PC-9 (cell line): Measurements from ENCODE around the gene ELF3. TPM values are rescaled to one million over a fixed set of nuclear protein-coding genes. Genes with fewer than 3 reads are reported as not detected.
A peak's percentile ranks its signal among the peaks of the same experiment; 100 is the strongest.

Experiments
- BruUV-seq: library from RNA; stranded (reverse); fragments of 400-500 nt; replicated peaks from 2 replicates; lab custom pipeline; 2021; lab: Mats Ljungman, UMichigan
- CTCF ChIA-PET: fragments of 300-600 bp; sonication (Branson Sonifier 250); formaldehyde crosslinking; loops from one replicate; lab custom pipeline; 2022; ENCODE audit warnings: antibody characterized with exemption; lab: Charles Lee
- POLR2A ChIA-PET: fragments of 300-600 bp; sonication (Branson Sonifier 250); formaldehyde crosslinking; loops from one replicate; lab custom pipeline; 2022; ENCODE audit warnings: antibody characterized with exemption; ENCODE audit not compliant: unreplicated experiment; lab: Charles Lee
- DNase-seq, 2 experiments: peaks; one replicate each; pipeline versions ENCODE4 v3.0.0 to v3.0.0-alpha.2; 2015 to 2022; ENCODE audit warnings: mixed read lengths in 1 of 2
- H2AFZ ChIP-seq: fragments of 200-600 bp; sonication (generic); 2 replicates; pipeline ENCODE4 v1.8.1; 2017; ENCODE audit warnings: antibody characterized with exemption
- H3F3A ChIP-seq: fragments of 200-600 bp; sonication (generic); 2 replicates; pipeline ENCODE4 v1.8.1; 2017; ENCODE audit warnings: antibody characterized with exemption, mild to moderate bottlenecking, low read depth; ENCODE audit not compliant: insufficient read depth
- H3K27ac ChIP-seq: fragments of 200-600 bp; sonication (generic); 2 replicates; pipeline ENCODE4 v1.6.1; 2016; ENCODE audit warnings: mixed run types
- H3K27me3 ChIP-seq: fragments of 200-600 bp; sonication (generic); 2 replicates; pipeline ENCODE4 v1.6.1; 2016; ENCODE audit warnings: low read depth, mixed run types; ENCODE audit not compliant: insufficient read depth
- H3K36me3 ChIP-seq: fragments of 200-600 bp; sonication (generic); 2 replicates; pipeline ENCODE4 v1.6.1; 2016; ENCODE audit warnings: low read depth, mixed run types
- H3K4me1 ChIP-seq: fragments of 200-600 bp; sonication (generic); replicated peaks from 2 replicates; pipeline ENCODE4 v1.6.1; 2016; ENCODE audit warnings: mixed run types; ENCODE audit not compliant: insufficient read depth
- H3K4me2 ChIP-seq: fragments of 200-600 bp; sonication (generic); 2 replicates; pipeline ENCODE4 v1.6.1; 2017; ENCODE audit warnings: mixed run types
- H3K4me3 ChIP-seq: fragments of 200-600 bp; sonication (generic); 2 replicates; pipeline ENCODE4 v1.6.1; 2016; ENCODE audit warnings: mixed run types
- H3K79me2 ChIP-seq: fragments of 200-600 bp; sonication (generic); 2 replicates; pipeline ENCODE4 v1.6.1; 2017; ENCODE audit warnings: low read depth, mixed run types
- H3K9me2 ChIP-seq: fragments of 200-600 bp; sonication (generic); 2 replicates; pipeline ENCODE4 v1.8.1; 2017; ENCODE audit warnings: mild to moderate bottlenecking; ENCODE audit not compliant: insufficient read depth
- H3K9me3 ChIP-seq: fragments of 200-600 bp; sonication (generic); 2 replicates; pipeline ENCODE4 v1.8.1; 2016; ENCODE audit warnings: low read depth; ENCODE audit not compliant: insufficient read depth
- H4K20me1 ChIP-seq: fragments of 200-600 bp; sonication (generic); 2 replicates; pipeline ENCODE4 v1.8.1; 2017; ENCODE audit not compliant: insufficient read depth
- EZH2 ChIP-seq: fragments of 200-600 bp; sonication (generic); IDR thresholded peaks from 2 replicates; pipeline ENCODE4 v1.8.0; 2017; ENCODE audit warnings: antibody characterized with exemption, low read depth
- intact Hi-C: fragments of 100-400 bp; cut with micrococcal nuclease; formaldehyde crosslinking; loops from one replicate; pipeline ENCODE4 v1.10.0; 2022; ENCODE audit not compliant: unreplicated experiment
- total RNA-seq: library from RNA; stranded (reverse); gene quantifications from 2 replicates; pipeline ENCODE4 v1.2.3, GENCODE V29; 2021
- TF ChIP-seq, protein P1 (sequence below): fragments of 200-600 bp; sonication (generic); conservative IDR thresholded peaks from 2 replicates; pipeline ENCODE4 v1.6.1; 2017; ENCODE audit warnings: mixed run types, antibody characterized with exemption, mild to moderate bottlenecking, moderate library complexity

ELF3 gene
- total RNA-seq, 1 experiment from 2014 or later, result 295 TPM

DNA sequence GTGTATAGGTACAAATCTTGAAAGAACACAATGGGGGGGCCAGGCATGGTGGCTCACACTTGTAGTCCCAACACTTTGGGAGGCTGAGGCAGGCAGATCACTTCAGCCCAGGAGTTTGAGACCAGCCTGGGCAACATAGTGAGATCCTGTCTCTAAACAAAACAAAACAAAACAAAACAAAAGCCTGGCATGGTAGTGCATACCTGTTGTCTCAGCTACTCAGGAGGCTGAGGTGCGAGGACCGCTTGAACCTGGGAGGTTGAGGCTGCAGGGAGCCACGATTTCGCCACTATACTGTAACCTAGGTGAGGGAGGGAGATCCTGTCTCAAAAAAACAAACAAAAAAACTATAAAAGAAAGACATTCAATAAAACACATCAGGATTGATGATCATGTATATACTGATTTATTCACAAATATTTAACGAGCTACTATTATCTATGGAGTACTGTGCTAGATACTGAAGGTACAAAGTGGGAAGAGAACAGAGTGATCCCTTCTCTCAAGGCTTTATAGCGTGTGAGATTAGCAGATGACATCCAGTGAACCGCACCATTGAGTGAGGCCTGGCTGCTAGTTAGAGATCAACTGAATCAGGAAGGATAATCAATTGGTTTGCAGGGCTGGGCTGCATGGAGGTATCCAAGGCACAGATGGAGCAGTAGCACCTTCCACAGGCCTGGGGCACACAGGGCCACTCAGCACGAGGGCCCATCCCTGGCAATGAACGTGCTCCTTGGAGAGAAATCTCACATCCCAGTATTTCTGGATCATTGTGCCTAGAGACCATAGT, 26.4 kb downstream of the ELF3 start:
- H3K9me3 ChIP-seq, result no peaks in the 10 kb centered on the region
- ChIA-PET CTCF (no interaction called here), POLR2A (interaction anchor here (0.6 to 0.7 kb wide), 2 partner anchors 19 to 69 kb away, joined by 3 to 4 read pairs; no protein-coding TSS in a partner anchor)
- H3K9me2 ChIP-seq, result no peaks in the 10 kb centered on the region
- H3K79me2 ChIP-seq, result no peaks in the 10 kb centered on the region
- H2AFZ ChIP-seq, result no peak overlapping the region
- H3K27me3 ChIP-seq, result no peaks in the 10 kb centered on the region
- TF ChIP-seq EZH2, result no peak
- TF ChIP-seq, protein P1, sequence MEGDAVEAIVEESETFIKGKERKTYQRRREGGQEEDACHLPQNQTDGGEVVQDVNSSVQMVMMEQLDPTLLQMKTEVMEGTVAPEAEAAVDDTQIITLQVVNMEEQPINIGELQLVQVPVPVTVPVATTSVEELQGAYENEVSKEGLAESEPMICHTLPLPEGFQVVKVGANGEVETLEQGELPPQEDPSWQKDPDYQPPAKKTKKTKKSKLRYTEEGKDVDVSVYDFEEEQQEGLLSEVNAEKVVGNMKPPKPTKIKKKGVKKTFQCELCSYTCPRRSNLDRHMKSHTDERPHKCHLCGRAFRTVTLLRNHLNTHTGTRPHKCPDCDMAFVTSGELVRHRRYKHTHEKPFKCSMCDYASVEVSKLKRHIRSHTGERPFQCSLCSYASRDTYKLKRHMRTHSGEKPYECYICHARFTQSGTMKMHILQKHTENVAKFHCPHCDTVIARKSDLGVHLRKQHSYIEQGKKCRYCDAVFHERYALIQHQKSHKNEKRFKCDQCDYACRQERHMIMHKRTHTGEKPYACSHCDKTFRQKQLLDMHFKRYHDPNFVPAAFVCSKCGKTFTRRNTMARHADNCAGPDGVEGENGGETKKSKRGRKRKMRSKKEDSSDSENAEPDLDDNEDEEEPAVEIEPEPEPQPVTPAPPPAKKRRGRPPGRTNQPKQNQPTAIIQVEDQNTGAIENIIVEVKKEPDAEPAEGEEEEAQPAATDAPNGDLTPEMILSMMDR, result no peak
- no peaks in the 10 kb centered on the region for H3K36me3 ChIP-seq
- H3K4me2 ChIP-seq, result no peak overlapping the region
- H4K20me1 ChIP-seq, result no peaks in the 10 kb centered on the region
- H3K4me1 ChIP-seq, result peaks cover 62% of the 10 kb centered on the region
- H3K4me3 ChIP-seq, result no peak overlapping the region
- no TSS peak for BruUV-seq
- DNase-seq, result no peak
- intact Hi-C loops, result no loop called here
- H3K27ac ChIP-seq, result peak overlapping the region; percentile 89
- peaks cover 37% of the 10 kb centered on the region for H3F3A ChIP-seq

DNA sequence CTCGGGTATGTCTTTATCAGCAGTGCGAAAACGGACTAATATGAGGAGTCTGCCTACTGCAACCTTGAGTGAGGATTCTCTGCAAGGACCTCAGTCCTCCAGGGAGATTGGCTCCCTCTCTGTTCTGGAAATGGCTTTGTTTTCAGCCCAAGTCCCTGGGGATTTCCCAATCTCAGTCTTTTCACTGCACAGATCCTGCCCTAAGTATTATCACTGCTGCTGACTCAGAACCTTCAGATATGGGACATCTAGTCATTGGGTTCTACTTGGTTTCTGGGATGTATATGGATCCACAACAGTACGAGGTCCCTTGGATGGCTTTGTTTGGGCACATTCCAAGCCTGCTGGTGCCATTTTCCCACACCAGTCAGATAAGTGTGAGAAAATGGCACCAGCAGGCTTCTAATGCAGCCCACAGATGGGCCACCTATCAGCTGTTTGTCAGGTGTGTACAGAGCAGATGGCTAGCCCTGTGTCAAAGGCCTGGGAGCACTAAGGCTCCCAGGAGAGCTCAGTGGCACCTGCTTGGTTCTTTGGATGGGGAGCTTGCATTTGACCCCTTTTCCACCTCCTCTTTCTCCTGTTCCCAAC, 27.4 kb downstream of the ELF3 start:
- Histone ChIP-seq H3K9me3 (no peaks in the 10 kb centered on the region), H3K4me1 (peaks cover 57% of the 10 kb centered on the region), H3F3A (peaks cover 38% of the 10 kb centered on the region), H3K36me3 (no peaks in the 10 kb centered on the region), H2AFZ (no peak overlapping the region), H3K27me3 (no peaks in the 10 kb centered on the region), H3K27ac (0 out of 2 replicates have a peak overlapping the region, but pooled peaks have one; percentile 18), H3K4me2 (no peak overlapping the region), H3K9me2 (no peaks in the 10 kb centered on the region), H4K20me1 (no peaks in the 10 kb centered on the region), H3K79me2 (no peaks in the 10 kb centered on the region), H3K4me3 (no peak overlapping the region)
- intact Hi-C loops, result no loop called here
- ChIA-PET CTCF (no interaction called here), POLR2A (no interaction called here)
- TF ChIP-seq EZH2, result no peak
- TF ChIP-seq, protein P1, result no peak
- DNase-seq, result no peak
- no TSS peak for BruUV-seq

DNA sequence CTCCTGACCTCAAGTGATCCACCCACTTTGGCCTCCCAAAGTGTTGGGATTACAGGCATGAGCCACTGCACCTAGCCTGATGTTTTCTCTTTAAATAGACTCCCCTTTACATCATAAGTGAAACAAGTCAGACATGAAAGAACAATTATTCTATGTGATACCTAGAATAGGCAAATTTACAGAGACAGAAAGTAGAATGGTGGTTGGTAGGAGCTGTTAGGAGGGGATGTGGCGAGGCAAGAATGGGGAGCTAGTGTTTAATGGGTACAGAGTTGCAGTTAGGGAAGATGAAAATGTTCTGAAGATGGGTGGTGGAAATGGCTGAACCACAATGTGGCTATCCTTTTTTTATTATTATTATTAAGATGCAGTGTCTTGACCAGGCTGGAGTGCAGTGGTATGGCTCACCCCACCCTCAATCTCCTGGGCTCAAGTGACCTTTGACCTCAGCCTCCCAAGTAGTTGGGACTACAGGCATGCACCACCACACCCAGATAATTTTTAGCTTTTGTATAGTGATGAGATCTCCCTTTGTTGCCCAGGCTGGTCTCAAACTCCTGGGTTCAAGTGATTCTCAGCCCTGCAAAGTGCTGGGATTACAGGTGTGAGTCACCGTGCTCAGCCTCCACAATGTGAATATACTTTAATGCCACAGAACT, 28.4 kb downstream of the ELF3 start:
- Histone ChIP-seq H3K27me3 (no peaks in the 10 kb centered on the region), H3K36me3 (no peaks in the 10 kb centered on the region), H3K9me2 (no peaks in the 10 kb centered on the region), H3K9me3 (no peaks in the 10 kb centered on the region), H3K27ac (no peak overlapping the region), H3F3A (peaks cover 43% of the 10 kb centered on the region), H4K20me1 (no peaks in the 10 kb centered on the region), H3K4me3 (no peak overlapping the region), H3K79me2 (no peaks in the 10 kb centered on the region), H3K4me1 (peaks cover 57% of the 10 kb centered on the region), H2AFZ (no peak overlapping the region), H3K4me2 (no peak overlapping the region)
- intact Hi-C loops, result no loop called here
- POLR2A ChIA-PET, result interaction anchor here (0.7 kb wide), 1 partner anchor 74 kb away, joined by 4 read pairs; no protein-coding TSS in a partner anchor
- no peak for DNase-seq
- BruUV-seq, result no TSS peak
- CTCF ChIA-PET, result no interaction called here
- TF ChIP-seq EZH2, result no peak
- TF ChIP-seq, protein P1, result no peak
